Subcutaneous adipose tissue (tissue), 4 donors: Measurements from ENCODE around the gene RBM7. TPM values are rescaled to one million over a fixed set of nuclear protein-coding genes. Genes with fewer than 3 reads are reported as not detected.

ENCODE experiments used
- total RNA-seq, 4 donors: library from RNA; depleted of rRNA; stranded (reverse); fragments of >200 nt; gene quantifications; one replicate each; pipeline ENCODE4 v1.1.0, GENCODE V29; 2016
- TF ChIP-seq, protein P1 (sequence below): fragments of 450-650 bp; IDR thresholded peaks from one replicate; pipeline ENCODE4 v1.5.1; 2016; ENCODE audit warnings: low read depth, mild to moderate bottlenecking, control low read depth, antibody characterized with exemption, moderate library complexity

Gene RBM7, protein sequence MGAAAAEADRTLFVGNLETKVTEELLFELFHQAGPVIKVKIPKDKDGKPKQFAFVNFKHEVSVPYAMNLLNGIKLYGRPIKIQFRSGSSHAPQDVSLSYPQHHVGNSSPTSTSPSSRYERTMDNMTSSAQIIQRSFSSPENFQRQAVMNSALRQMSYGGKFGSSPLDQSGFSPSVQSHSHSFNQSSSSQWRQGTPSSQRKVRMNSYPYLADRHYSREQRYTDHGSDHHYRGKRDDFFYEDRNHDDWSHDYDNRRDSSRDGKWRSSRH
- total RNA-seq: 10 to 100 TPM; 22.8 to 49.6 (median 26.1) TPM

DNA sequence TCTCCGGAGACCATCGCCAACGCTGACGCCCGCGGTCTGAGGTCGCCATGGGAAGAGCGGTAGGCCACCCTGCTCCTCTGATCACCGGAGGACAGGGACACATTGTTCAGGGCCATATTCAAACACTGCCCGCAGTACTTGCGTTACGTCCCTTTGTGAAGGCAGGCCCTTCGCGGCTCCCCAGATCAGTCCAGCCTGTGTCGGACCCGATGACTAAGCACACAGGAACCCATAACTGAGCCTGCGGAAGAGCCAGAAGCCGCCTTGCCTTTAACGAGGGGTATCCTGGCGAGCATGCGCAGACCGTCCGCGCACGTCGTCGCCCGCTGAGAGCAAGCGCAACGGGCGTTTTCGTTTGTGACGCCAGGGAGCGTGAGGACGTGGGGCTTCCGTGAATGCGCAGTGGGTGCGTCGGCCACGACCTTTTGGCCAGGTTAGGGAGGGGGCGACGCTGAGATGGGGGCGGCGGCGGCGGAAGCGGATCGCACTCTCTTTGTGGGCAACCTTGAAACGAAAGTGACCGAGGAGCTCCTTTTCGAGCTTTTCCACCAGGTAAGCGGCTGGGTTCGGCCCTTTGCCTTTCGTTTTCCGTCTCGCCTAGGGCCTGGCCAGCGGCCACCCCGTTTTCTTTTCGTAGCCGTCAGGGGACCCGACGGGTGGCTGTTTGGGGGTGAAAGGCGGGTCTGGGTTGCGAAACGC, at the start of gene RBM7, which contains the start of gene C11orf71:
TSS of gene RBM7 (plus strand) at position 451 of the 699 bp plus-strand sequence. CDS start at position 457, 6 bp downstream.
TSS of gene C11orf71 (minus strand) at position 296 of the 699 bp plus-strand sequence. CDS start at position 116, 180 bp downstream.
- TF ChIP-seq, protein P1, sequence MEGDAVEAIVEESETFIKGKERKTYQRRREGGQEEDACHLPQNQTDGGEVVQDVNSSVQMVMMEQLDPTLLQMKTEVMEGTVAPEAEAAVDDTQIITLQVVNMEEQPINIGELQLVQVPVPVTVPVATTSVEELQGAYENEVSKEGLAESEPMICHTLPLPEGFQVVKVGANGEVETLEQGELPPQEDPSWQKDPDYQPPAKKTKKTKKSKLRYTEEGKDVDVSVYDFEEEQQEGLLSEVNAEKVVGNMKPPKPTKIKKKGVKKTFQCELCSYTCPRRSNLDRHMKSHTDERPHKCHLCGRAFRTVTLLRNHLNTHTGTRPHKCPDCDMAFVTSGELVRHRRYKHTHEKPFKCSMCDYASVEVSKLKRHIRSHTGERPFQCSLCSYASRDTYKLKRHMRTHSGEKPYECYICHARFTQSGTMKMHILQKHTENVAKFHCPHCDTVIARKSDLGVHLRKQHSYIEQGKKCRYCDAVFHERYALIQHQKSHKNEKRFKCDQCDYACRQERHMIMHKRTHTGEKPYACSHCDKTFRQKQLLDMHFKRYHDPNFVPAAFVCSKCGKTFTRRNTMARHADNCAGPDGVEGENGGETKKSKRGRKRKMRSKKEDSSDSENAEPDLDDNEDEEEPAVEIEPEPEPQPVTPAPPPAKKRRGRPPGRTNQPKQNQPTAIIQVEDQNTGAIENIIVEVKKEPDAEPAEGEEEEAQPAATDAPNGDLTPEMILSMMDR: no peak

- TF ChIP-seq, protein P1: no peak
These were observed 47.0 kb upstream of the RBM7 start for GRCh38 chr11:114353443-114353842.

GRCh38 chr11:114354076-114354475, 46.4 kb upstream of the RBM7 start:
- TF ChIP-seq, protein P1: no peak

DNA sequence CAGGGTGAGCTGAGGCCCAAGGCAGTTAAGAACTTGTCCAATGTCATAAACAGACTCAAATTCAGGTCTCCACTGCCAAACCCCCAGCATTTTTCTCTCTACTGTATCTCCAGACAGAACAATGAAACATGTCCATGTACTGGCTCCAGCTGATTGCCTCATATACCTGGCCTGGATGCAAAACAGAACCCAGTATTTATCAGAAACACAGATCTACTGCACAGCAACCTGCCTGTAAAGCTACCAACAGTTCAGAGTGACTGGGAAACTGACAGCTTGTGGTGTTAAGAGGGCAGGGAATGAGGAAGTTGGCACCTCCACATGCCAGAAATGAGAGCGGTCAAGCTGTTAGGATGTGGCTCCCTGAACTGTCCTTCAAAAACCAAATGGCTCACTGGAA, 41.8 kb upstream of the RBM7 start:
- TF ChIP-seq, protein P1: no peak

DNA sequence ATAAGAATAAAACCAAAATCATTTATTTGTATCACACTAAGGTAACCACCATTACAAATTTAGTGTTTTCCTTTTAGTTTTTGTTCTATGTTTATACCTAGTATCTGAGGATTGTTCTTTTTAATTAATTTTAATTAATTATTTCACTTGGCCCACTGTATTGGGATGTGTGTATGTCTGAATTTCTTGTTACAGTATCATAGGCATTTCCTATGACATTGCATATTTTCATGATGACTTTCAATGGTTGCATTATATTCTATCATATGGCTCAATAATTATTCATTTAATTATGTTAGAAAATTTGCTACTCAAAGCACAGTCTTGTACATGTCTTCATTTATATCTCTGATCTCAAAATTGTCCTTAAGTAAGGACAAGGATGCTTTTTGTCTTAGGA, 41.1 kb upstream of the RBM7 start:
- TF ChIP-seq, protein P1: no peak

DNA sequence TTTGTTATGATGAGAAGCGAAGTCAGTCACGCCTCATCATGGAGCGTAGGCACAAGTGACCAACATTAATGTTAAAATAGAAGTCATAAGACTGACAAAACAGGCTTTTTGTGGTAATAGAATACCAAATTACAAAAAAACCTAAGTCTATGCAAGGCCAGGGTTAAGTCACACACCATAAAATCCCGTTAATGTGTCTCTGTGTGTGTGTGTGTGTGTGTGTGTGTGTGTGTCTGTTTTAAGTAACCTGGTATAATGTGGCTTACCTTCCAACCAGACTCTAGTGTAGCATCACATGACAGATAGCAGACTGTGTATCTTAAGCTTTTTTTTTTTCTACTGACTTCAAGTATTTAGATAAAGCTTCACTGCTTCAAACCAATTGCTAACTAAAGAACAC, 38.1 kb upstream of the RBM7 start:
- TF ChIP-seq, protein P1: no peak

- TF ChIP-seq, protein P1: no peak
These were observed 37.5 kb upstream of the RBM7 start for GRCh38 chr11:114362958-114363357.
